ENCODE measurements around the gene ADGRD1. TPM values are rescaled to one million over a fixed set of nuclear protein-coding genes. Genes with fewer than 3 reads are reported as not detected.
A peak's percentile ranks its signal among the peaks of the same experiment; 100 is the strongest.

ADGRD1 gene
- total RNA-seq, 1 experiment from 2014 or later, result 239 TPM

DNA sequence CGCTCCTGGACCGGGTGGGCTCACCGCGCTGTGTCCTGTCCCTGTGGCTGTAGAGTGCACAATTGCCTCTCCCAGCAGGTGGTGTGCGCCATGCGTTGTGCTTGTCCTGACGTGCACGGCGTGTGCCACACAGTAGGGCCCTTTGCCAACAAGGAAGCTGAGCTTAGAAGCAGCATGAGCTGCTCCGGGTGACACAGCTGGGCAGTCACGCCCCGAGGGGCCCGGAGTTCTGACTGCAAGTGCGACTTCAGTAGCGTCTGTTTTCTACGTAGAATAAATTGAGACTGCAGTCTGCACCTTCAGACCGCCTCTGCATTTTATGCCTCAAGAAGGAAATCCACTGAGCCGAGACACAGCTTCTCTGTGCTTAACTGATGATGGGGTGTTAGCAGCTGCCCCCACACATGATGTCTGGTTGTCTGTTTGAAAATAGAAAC is 81.6 kb downstream of the ADGRD1 start:
- peak; percentile 39 for DNase-seq (ENCODE audit: extremely low read depth, low read depth)

DNA sequence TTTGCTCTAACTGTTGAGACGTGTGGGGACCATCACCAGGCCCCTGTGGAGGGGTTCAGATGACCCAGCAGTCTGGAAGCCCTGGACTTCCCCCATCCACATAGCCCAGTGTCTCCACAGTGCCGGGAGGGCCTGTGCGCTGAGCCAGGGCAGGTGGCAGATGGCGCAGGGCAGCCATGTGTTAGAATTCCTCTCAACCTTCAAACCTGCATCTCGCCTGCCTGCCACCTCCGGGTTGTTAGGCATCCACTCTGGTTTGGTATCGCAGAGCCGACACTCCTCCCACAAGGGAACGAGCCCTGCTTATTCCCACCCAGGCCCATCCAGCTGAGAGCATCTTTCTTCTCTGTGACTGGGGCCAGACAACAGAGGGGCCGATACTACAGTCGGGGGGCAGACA is 84.5 kb downstream of the ADGRD1 start:
- DNase-seq (ENCODE audit: extremely low read depth, low read depth), result no peak

DNA sequence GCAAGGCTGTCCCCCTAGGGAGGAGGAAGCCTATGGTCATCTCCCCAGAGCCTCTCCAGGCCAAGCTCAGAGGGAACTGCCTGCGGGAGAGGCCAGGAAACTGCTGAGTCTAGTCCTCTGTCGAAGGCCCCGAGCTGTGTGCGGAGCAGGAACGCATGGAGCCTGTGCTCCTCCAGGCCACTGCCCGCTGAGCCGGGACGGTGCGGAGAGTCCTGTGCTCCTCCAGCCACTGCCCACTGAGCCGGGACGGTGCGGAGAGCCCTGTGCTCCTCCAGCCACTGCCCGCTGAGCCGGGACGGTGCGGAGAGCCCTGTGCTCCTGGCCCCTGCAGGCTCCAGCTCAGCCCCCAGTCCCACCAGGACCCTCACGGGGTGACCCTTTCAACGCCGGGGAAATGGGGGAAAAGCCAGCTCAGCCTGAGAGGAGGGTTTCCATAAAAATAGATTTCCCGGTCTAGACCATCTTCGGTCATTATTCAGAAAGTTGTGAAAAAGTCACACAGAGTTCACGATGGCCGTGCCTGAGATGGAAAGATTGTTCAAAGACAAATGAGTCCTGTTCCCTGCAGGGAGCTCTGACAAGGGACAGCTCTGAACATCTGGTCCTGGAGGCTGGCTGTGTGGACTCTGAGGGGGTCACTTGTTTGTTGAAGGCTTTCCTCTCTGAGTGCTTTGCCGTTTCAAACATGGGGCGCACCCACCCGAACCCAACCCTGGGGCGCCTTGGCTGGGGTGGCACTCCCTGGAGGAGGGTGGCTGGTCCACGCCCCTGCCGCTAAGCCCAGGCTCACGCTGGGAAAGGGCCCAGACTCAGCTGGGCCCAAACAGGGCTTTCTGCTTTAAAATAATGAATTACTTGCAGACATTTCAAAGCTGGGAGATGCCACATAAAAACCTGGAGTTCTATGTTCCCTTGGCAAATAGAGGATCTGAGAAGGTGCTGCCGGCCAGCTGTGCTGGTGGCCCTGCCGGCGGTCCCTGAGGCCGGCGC is 85.5 kb downstream of the ADGRD1 start:
- no peak for DNase-seq (ENCODE audit: extremely low read depth, low read depth)

DNA sequence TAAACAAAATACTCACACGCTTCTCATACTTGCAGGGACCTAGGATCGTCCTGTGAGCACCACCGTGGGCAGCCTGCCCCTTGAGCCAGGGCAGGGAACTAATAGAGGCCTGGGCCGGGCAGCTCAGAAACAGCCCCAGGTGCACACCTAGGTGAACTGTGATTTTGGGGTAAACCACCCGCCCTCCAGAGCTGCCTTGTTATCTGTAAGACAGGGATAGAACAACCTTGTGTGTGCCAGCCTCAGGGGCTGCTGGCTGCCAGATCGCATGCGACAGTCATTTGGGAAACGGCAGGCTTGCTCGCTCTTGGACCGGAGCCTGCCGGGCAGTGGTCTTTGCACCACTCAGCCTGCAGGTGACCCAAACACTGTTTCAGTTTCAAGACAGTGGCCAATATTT is 86.8 kb downstream of the ADGRD1 start:
- no peak for DNase-seq (ENCODE audit: extremely low read depth, low read depth)

DNA sequence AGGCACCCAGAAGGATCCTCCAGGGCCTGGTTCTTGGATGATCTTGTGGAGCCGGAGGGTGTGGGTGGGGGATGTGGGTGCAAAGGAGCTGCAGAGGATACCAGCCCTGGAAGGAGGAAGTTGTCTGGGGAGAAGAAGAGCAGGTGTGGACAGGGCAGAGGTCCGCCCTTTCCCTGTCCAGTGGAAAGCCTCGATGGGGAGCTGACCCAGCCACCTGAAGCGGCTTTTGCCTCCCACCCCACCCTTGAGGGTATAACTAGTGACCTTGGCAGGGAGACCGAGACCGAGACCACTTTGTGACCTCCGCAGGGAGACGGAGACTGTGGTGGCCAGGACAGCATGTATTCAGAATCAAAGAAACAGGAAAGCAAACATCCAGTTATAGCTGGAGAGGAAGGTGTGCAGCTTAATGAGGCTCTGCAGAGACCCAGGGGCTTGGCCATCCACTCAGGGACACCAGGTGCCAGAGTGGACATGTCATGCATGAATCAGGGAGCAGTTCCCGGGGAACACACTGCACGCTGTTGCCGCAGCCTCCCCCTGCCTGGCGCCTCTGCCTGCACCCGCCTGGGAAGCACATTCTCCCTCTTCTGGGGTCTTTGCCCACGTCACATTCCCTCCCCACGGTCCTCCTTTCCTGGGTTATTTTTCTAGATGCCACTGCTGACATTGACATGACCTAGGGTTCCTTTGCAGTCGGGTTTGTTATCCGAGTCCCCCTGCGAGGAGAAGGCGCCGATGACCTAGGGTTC is 87.7 kb downstream of the ADGRD1 start:
- no peak for DNase-seq (ENCODE audit: extremely low read depth, low read depth)

DNA sequence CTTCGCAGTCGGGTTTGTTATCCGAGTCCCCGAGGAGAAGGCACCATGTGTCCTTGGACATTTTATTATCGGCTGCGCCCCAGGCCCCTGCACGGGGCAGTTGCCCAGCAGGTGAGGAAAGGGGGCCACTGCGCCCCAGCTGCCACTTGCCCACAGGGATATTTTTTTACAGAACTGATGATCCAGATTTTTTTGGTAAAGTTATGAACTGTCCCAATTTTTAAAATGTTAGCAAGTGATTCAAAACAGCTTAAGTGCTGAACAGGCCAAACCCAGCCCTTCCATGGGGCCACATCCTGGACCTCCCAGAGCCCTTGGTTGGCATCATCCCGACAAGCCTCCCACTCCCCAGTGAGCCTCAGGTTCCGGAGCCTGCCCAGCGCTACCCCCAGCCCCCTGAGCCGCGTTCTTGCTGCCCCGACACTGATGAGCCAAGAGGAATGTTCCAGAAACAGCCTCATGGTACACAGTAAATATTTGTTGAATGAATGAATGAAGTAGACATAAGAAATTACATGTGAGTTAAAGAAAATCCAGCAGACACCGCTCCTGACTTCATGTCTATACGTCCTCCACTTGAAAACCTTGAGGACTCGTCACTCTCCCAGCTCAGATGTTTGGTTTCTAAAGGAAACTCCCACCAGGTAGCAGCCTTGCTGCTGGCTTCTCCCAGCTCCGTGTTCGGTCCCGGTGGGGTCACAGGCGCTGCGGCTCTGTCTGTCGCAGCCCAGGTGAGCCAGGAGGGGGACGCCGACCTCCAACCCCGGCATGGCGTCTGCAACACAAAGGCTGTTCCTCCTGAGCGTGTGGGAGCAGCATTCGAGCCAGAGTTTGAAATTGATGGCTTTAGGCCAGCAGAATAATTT is 88.5 kb downstream of the ADGRD1 start:
- no peak for DNase-seq (ENCODE audit: extremely low read depth, low read depth)

DNA sequence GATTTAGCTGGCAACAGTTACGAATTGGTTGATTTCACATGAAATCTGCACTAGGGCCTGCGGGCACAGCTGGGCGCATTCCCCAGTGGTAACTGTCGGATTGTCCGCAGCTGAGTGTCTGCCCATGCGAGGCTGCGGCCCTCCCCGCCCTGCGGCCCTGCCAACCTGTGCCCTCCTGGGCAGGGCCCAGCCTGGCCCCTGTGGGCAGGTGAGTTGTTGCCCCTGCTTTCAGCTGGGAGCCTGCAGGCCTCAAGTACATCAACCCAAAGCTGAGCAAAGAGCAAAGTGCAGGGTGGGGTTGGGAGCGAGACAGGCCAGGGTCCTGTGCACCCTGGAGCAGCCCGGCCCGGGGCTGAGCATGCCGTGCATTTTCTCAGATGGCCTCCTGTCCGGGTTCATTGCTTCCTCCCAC is 89.1 kb downstream of the ADGRD1 start:
- no peak for DNase-seq (ENCODE audit: extremely low read depth, low read depth)

DNA sequence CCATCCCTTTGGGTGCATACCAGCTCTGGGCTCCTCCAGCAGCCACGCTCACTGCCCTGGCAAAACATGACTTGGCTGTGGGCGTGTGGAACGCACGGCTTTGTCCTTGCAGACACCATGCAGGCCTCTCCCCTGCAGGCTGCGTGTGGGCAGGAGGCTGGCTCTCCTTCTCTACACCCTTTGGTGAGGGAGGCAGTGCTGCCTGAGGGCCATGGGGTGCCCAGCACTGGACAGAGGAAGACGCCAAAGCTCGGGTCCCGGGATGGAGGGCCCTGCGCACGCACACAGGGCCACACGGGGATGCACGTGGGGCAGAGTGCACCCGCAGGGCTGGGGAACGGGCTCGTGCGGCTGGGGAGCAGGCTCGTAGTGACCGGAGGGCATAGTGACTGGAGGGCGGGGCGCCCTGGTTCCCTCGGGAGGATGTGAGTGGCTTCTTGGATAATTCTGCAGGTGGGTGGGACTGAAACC is 89.7 kb downstream of the ADGRD1 start:
- no peak for DNase-seq (ENCODE audit: extremely low read depth, low read depth)

DNA sequence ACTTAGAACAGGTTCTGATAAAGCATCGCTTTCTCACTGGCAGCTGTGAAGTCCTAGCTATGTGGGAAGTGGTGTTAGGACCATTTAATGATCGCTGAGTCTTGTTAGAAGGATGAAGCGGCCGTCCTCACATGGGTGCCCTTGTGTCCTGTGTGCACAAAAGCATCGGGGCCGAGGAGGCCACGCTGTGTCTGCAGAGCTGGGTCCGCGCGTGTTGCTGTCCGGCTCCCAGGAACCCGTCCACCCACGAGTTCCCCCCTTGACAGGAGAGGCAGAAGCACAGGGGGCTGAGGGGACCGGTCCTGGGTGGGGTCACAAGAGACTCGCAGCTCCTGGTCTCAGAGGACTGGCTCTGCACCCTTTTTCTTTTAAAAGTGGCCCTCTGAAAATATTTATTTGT is 90.4 kb downstream of the ADGRD1 start:
- DNase-seq (ENCODE audit: extremely low read depth, low read depth), result no peak

DNA sequence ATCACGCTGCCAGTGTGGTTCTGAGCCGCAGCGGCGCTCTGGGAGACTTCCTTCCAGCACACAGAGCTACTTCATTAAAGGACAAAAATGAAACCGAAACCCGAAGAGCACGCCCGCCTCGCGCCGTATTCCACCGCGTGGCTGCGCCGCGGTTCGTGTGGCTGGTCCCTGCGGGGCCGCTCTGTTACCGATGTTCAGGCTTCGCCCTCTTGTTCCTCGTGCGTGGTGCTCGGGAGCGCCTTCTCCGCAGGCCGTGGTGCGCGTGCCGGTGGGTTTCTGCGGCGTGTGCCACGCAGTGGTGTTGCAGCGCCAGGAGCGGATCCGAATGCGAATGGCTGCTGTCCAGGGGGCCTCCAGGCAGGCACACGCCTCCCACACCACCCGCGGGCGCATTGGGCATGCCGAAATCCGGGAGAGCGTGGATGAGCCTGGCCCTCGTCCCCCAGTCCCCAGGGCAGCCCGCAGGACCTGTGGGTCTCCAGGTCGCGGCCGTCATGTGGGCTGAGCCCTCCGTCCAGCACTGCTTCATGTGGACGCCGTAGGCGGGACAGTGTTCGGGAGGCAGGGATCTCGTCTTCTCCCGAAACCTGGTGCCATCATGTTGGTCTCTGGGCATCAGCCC is 91.2 kb downstream of the ADGRD1 start:
- no peak for DNase-seq (ENCODE audit: extremely low read depth, low read depth)

DNA sequence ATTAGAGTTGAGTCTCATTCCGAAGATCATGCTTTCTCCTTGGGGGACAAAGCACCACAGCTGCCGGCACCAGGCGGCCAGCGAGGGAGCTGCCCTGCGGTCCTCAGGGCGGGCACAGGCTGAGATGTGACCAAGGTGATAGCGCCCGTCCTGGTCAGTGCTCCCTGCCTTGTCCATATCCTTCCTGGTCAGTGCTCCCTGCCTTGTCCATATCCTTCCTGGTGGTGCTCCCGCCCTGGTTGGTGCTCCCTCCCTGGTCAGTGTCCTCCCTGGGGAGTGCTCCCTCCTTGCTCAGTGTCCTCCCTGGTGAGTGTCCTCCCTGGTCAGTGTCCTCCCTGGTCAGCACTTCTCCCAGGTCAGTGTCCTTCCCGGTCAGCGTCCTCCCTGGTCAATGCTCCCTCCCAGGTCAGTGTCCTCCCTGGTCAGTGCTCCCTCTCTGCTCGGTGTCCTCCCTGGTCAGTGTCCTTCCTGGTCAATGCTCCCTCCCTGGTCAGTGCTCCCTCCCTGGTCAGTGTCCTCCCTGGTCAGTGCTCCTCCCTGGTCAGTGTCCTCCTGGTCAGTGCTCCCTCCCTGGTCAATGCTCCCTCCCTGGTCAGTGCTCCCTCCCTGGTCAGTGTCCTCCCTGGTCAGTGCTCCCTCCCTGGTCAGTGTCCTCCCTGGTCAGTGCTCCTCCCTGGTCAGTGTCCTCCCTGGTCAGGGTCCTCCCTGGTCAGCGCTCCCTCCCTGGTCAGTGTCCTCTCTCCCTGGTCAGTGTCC is 92.2 kb downstream of the ADGRD1 start:
- DNase-seq (ENCODE audit: extremely low read depth, low read depth), result no peak

DNA sequence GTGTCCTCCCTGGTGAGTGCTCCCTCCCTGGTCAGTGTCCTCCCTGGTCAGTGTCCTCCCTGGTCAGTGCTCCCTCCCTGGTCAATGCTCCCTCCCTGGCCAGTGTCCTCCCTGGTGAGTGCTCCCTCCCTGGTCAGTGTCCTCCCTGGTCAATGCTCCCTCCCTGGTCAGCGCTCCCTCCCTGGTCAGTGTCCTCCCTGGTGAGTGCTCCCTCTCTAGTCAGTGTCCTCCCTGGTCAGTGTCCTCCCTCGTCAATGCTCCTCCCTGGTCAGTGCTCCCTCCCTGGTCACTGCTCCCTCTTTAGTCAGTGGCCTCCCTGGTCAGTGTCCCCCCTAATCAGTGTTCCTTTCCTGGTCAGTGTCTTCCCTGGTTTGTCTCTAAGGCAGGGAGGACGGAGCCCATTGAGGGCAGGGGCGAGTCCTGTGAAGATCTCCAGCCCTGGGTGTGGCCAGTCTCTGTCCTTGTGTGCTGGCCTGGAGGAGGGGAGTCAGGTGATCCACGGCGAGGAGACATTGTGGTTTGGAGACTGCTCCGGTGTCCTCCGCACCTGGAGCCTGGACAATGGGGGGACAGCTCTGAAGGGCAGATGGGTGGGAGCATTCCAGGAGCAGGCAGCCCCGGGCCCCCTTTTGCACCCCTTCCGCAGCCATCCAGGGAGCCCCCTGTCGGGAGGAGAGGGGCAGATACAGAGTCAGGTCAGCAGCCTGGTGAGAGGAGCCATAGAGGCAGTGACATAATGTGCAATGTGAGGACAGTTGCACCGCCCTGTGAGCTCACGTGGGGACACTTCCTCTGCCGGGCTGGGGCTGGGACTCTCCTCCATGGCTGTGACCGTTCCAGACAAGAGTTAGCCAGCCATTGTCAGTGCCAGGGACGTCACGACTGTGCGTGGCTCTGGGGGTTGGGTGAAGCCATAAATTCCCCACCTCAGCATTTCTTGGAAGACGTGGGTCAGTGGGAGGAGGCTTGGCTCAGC is 93.4 kb downstream of the ADGRD1 start:
- DNase-seq (ENCODE audit: extremely low read depth, low read depth), result no peak

DNA sequence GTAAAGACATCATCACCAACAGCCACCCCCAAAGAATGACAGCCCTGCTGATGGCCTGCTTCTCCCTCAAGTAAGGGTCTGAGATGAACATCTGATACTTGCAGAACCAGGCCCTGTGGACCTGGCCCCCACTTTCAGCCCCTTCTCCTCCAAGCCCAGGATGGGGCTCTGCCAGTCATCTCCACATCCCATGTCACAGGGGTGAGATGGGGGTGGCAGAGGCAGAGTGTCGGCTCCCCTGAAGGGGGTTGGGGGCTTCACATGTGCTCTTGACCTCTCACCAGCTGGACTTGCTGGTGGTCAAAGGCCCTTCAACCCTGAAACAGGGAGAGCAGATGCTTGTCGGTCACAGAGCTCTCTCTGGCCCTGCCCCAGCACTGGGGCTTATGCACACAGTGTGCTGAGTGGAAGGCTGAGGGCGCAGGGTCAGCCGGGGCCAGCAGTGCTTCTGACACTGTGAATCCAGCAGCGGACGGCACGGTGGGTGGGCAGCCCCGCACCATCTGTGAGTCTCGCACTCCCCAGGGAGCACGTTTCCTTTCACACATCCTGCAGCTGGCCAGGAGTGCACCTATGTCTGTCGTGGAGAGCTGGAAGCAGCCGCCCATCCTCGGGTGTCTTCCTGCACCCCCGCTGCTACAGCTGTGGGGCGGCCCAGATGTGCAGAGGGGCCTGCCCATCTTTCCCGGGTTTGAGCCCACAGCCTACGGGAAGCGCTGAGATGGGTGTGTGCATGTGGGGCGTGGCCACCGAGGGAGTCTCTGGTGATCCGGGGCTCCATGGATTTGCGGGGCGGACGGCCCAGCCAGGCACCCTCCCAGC is 94.3 kb downstream of the ADGRD1 start:
- no peak for DNase-seq (ENCODE audit: extremely low read depth, low read depth)

DNA sequence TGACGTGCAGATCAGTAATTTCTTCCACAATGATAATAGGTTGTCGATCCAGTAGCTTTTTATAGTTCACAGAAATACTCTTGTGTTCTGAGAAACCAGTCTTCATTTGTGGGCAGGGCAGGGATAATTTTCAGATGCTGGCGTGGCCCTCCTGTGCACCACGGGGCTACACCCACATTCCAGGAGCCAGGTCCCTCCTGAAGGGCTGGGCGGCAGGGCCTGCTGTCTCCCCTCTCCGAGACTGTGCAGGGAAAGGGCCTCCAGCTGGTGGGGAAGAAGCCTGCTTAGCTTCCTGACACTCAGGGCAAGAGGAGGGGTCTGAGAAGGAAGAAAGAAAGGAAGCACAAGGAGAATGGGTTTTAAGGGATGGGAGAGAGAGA is 94.9 kb downstream of the ADGRD1 start:
- no peak for DNase-seq (ENCODE audit: extremely low read depth, low read depth)

DNA sequence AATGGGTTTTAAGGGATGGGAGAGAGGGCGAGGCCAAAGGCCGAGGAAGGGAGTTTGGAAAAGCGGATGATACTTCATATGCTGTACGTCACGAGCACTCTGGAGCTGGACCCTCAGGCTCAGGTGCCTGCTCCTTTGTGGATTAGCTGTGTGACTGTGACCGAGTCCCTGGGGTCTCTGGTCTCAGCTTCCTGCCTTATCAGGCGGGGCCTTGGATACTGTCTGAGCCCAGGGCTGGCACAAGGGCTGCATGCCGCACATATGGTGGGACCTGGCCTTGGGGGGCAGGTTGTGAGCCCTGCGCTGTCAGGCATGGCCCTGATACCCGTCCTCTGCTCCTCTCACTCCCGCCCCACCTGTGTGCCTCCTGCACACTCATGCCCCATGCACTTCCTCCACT is 95.3 kb downstream of the ADGRD1 start:
- no peak for DNase-seq (ENCODE audit: extremely low read depth, low read depth)

DNA sequence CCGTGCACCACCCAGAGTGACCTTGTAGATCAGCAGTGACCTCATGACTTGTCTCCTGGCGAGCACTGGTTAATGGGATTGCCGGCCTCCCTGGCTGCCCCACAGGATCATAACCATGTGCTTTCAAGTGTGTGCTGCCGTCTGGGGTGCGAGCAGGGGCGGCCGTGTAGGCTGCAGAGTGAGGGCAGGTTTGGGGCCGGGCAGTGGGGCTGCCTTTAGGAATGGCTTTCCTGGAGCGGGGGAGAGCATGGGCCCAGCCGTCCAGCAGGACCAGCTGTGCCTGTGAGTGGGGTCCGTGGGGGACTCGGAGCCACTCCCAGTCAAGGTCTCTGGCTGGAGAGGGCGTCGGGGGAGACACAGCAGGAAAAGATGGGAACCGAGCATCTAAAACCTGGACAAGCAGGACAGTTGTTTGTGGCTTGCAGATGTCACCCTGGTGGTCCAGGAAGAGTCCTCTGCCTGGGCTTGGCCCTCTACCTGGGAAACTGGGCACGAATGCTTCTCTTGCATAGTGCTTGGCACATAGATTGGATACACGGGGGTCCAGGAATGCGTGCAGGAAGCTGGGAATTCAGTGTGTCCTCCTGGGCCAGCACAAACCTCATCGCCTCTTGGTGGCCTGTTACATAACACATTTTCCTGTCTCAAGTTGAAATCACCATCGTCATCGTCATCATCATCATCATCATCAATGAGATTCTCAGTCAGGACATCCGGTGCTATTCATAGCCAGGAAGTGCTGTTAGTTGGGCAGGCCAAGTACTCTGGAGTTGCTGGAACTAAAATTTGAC is 96.0 kb downstream of the ADGRD1 start:
- no peak for DNase-seq (ENCODE audit: extremely low read depth, low read depth)

Measured in NCI-H460 (cell line).